Osteocyte (in vitro differentiated cells): Measurements from ENCODE around the gene SLC43A2. TPM values are rescaled to one million over a fixed set of nuclear protein-coding genes. Genes with fewer than 3 reads are reported as not detected.
A peak's percentile ranks its signal among the peaks of the same experiment; 100 is the strongest.

Experiments
- DNase-seq: peaks from one replicate; pipeline ENCODE4 v3.0.0; 2021; ENCODE audit warnings: mixed read lengths; ENCODE audit not compliant: unreplicated experiment; ENCODE audit errors: extremely low spot score
- H3K27ac Mint-ChIP-seq: one replicate; pipeline ENCODE4 v1.8.0; 2021; ENCODE audit warnings: mild to moderate bottlenecking, mixed read lengths; ENCODE audit not compliant: unreplicated experiment
- H3K27me3 Mint-ChIP-seq: one replicate; pipeline ENCODE4 v1.8.0; 2021; ENCODE audit warnings: mixed read lengths; ENCODE audit not compliant: unreplicated experiment
- H3K36me3 Mint-ChIP-seq: one replicate; pipeline ENCODE4 v1.8.0; 2021; ENCODE audit warnings: mixed read lengths; ENCODE audit not compliant: unreplicated experiment
- H3K4me1 Mint-ChIP-seq: one replicate; pipeline ENCODE4 v1.8.0; 2021; ENCODE audit warnings: mixed read lengths; ENCODE audit not compliant: unreplicated experiment
- H3K4me3 Mint-ChIP-seq: one replicate; pipeline ENCODE4 v1.8.0; 2021; ENCODE audit warnings: mild to moderate bottlenecking, moderate library complexity, mixed read lengths; ENCODE audit not compliant: unreplicated experiment
- H3K9me3 Mint-ChIP-seq: one replicate; pipeline ENCODE4 v1.8.0; 2021; ENCODE audit warnings: mixed read lengths; ENCODE audit not compliant: unreplicated experiment
- CTCF ChIP-seq: fragments of 200-600 bp; sonication (generic); IDR thresholded peaks from 2 replicates; pipeline ENCODE4 v1.5.0; 2021; ENCODE audit warnings: antibody characterized with exemption, mild to moderate bottlenecking, moderate library complexity
- total RNA-seq: library from RNA; stranded (reverse); gene quantifications from 2 replicates; pipeline ENCODE4 v1.2.1, GENCODE V29; 2021

SLC43A2 gene
- total RNA-seq, 1 donor from 2014 or later, result 7.3 TPM

GRCh38 chr17:1646199-1646875 is 17.7 kb upstream of the SLC43A2 start:
- Mint-ChIP-seq H3K4me3 (no peak overlapping the region), H3K27ac (no peak overlapping the region), H3K36me3 (no peaks in the 10 kb centered on the region), H3K27me3 (no peaks in the 10 kb centered on the region), H3K4me1 (peaks cover 13% of the 10 kb centered on the region), H3K9me3 (no peaks in the 10 kb centered on the region)
- no peak for TF ChIP-seq CTCF
- no peak for DNase-seq

- DNase-seq, result no peak
- H3K27ac Mint-ChIP-seq, result no peak within 1 kb of the TSS
These were observed 16.9 kb upstream of the SLC43A2 start, which contains the start of gene SCARF1 for GRCh38 chr17:1645207-1646171. Gene SCARF1 (minus strand): TSS chr17:1645732. CDS start chr17:1645697, 35 bp downstream.

GRCh38 chr17:1644493-1645206 is 16.0 kb upstream of the SLC43A2 start:
- H3K27ac Mint-ChIP-seq, result no peak overlapping the region
- H3K4me1 Mint-ChIP-seq, result peaks cover 9% of the 10 kb centered on the region
- no peaks in the 10 kb centered on the region for H3K36me3 Mint-ChIP-seq
- DNase-seq, result no peak
- H3K9me3 Mint-ChIP-seq, result no peaks in the 10 kb centered on the region
- no peak for TF ChIP-seq CTCF
- H3K4me3 Mint-ChIP-seq, result peak overlapping the region; percentile 66
- H3K27me3 Mint-ChIP-seq, result no peaks in the 10 kb centered on the region

More at GRCh38 chr17:1645207-1646171, 16.9 kb upstream of the SLC43A2 start, which contains the start of gene SCARF1:
- no peaks in the 10 kb centered on the region for H3K9me3 Mint-ChIP-seq
- H3K4me3 Mint-ChIP-seq, result no peak within 1 kb of the TSS
- H3K36me3 Mint-ChIP-seq, result no peaks in the 10 kb centered on the region
- peaks cover 13% of the 10 kb centered on the region for H3K4me1 Mint-ChIP-seq
- no peak for TF ChIP-seq CTCF
- no peaks in the 10 kb centered on the region for H3K27me3 Mint-ChIP-seq

GRCh38 chr17:1643999-1644492 is 15.4 kb upstream of the SLC43A2 start:
- H3K27ac Mint-ChIP-seq, result no peak overlapping the region
- TF ChIP-seq CTCF, result no peak
- H3K4me3 Mint-ChIP-seq, result peak overlapping the region; percentile 66
- no peaks in the 10 kb centered on the region for H3K36me3 Mint-ChIP-seq
- peaks cover 9% of the 10 kb centered on the region for H3K4me1 Mint-ChIP-seq
- no peak for DNase-seq
- no peaks in the 10 kb centered on the region for H3K9me3 Mint-ChIP-seq
- H3K27me3 Mint-ChIP-seq, result no peaks in the 10 kb centered on the region
